RKO (cell line): ENCODE results near the gene TUBA1B.

Experiments
- DNase-seq: peaks from one replicate; pipeline ENCODE4 v3.0.0-alpha.2; 2016; ENCODE audit warnings: low spot score

Gene TUBA1B

GRCh38 chr12:49126852-49127763, 4.1 kb downstream of the TUBA1B start:
- peak; percentile 59 for DNase-seq

GRCh38 chr12:49121047-49121696, 10.0 kb downstream of the TUBA1B start:
- peak; percentile 93 for DNase-seq

DNA sequence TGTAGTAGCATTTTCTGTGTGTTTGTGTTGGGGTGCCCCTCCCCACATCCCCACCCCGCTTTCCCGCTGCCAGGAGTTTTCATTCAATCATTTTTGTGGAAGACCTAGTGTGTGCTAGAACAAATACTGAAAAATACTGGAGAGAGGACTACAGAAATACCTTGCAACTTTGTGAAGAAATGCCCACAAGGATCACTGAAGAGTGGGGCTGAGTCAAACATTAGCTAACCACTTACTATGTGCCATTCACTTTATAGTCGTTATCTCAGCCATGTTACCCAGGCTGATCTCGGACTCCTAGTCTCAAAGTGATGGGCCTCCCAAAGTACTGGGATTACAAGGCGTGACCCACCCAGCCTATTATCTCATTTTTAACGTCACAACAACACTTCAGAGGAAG, 20.0 kb downstream of the TUBA1B start:
- DNase-seq, result peak; percentile 42

- peak; percentile 98 for DNase-seq
Observed at GRCh38 chr12:49110464-49111155, 20.6 kb downstream of the TUBA1B start, which contains the start of gene LMBR1L. Gene LMBR1L (minus strand): TSS chr12:49110847. CDS start chr12:49110555, 292 bp downstream.

- DNase-seq, result no peak
Observed at GRCh38 chr12:49109641-49110463, 21.3 kb downstream of the TUBA1B start.

DNA sequence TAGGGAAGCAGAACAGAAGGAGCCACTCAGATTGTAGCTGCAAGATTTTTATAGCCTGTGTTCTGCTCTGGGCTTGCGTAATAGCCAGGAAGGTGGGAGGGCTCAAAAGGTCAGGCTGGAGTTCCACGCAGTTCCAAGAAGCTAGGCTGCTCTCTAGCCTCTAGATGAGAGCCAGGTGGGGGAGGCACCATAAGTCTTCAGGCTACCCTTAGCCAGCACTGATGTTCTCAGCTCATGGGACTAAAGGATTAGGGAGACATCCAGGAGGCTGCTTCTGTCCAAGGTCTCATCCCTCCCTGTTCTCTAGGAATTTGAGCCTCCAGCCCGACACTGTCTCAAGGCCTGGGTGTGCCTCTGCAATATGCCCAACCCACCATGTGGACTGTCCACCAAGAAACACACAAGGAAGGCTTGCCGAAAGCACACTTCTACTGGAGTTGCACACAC, 22.2 kb downstream of the TUBA1B start:
- no peak for DNase-seq

DNA sequence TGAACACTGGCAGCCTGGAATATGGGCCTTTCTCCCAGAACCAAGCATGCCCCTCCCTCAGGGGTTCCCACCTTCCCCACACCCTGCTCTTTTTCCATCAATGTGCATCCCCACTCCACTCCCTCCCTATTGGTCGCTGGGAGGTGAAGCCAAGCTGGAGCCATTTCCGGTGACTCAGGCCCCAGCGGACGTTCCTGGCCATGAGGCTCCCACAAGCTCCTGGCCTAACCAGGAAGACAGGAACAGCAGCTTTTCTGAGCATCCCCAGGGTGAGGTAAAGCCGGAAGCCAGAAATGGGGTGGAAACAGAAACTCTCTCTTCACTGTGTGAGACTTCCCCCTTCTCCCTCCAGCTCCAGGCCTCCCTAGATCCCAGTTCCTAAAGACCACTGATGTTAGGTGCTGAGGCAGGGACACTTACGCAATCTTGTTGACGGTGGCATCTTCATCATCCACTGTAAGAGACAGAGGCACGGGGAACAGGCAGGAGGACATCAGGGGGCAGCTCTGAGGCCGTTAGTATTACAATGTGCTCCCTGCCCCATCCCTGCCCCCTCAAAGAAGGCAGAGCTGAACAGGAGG, 25.6 kb downstream of the TUBA1B start:
- DNase-seq, result no peak

- no peak for DNase-seq
Observed at GRCh38 chr12:49104822-49105221, 26.4 kb downstream of the TUBA1B start.

GRCh38 chr12:49100380-49100779, 30.8 kb downstream of the TUBA1B start:
- no peak for DNase-seq

DNA sequence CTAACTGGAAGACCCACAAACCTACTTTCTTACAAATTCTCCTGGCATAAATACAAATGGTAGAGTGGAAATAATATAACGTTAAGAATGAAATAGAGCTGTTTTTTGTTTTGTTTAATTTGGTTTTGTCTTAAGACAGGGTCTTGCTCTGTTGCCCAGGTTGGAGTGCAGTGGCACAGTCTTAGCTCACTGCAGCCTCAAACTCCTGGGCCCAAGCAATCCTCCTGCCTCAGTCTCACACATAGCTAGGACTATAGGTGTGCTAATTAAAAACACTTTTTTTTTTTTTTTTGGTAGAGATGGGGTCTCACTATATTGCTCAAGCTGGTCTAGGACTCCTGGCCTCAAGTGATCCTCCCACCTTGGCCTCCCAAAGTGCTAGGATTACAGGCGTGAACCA, 32.5 kb downstream of the TUBA1B start:
- no peak for DNase-seq

DNA sequence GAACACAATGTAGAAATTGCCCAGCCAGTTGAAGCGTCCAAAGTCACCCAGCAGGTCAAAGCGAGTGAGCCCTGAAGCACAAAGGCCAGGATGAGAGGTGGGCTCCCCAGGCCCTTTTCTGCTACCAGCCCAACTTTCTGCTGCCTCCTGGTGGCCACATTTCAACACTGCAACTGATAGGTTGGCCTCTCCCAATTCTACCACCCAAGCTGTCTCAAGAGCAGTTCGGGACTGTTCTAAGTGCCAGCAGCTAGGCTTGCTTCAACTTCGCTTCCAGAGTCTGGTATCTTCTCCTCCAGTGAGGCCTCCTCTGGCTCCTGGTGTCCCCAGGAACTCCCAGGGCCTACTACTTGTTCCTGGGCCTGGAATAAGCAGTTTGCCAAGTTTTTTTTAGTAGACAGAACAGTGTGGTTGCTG, 33.2 kb downstream of the TUBA1B start:
- no peak for DNase-seq

DNA sequence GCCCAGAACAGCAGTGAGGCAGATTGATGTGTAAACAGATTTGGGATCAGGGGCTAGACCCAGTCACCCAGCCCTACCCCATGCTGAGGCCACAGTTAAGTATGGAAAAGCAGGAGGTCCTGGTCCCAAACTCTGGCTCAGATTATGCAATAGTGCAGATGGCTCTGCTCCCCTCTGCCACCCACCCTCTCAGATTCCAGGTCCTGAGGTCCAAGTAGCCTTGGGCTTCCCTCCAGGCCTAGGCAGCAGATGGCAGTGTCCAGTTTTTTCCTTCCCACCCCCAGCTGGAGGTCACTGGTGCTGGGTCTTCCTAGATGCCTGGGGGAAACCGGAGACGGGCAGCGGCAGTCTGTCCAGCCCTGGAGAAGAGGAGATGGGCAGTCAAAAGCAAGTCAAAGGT, 33.8 kb downstream of the TUBA1B start:
- no peak for DNase-seq

DNA sequence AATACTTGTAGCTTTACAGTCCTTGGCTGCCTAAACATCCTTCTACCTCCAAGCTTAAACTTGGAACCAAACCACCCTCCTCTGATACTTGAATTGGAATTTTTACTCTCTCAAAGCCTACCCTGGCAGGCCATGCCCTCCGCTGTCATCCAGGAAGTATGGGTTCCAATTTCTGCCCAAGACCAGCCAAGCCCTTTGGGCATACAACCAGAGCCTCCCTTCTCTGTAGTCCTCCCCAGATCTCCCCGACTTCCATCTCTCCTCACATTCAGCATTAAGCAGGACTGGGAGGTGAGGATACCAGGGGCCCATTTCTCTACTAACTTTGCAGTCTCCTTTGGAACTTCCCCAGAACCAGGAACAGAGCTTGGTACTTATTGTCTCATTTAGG, 36.2 kb downstream of the TUBA1B start:
- no peak for DNase-seq

- no peak for DNase-seq
Observed at GRCh38 chr12:49094160-49094974, 36.8 kb downstream of the TUBA1B start, which contains the start of gene DHH. Gene DHH (minus strand): TSS chr12:49094801. CDS start chr12:49094512, 289 bp downstream.

DNA sequence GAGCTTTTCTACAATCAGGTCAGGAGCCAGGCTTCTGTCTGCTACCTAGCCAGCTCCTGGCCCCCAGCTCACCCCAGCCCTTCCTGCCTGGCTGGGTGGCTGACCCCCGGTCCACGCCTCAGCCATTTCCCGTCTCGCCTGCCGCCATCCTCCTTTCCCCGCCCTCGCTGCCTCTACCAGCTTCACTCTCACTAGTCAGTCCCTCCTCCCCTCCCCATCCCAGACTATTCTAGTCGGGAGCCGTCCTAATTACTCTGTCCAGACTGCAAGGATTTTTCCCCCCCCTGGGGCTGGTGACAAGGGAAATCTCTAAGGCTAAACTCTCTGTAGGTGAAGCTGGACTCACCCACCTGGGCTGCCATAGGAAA, 37.4 kb downstream of the TUBA1B start:
- DNase-seq, result no peak

DNA sequence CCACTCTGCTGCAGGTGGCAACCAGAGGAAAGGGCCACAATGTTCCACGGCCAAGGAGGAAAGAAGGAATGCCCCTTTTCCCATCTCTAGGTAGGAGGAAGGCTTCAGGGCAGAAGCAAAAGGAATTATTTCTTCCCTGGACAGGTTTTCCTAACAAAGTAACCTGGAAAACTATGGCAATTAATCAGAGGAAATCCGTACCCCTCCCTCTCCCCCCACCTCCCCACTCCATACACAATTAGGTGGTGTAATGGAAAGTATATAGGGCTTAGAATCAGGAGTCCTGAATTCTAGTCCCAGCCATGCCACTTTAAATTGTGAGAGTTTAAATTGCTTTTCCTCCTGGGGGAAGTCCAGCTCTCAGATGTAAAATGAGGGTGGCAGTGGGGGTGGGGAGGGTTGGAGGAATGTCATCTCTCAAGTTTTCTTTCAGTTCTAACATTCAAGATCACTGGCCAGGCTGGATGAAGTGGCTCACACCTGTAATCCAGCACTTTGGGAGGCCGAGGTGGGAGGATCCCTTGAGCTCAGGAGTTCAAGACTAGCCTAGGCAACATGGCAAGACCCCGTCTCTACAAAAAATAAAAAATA, 38.3 kb downstream of the TUBA1B start:
- DNase-seq, result no peak

GRCh38 chr12:49092086-49092815, 38.9 kb downstream of the TUBA1B start:
- DNase-seq, result no peak

GRCh38 chr12:49091836-49092085, 39.4 kb downstream of the TUBA1B start:
- no peak for DNase-seq

- no peak for DNase-seq
Observed at GRCh38 chr12:49091056-49091835, 39.9 kb downstream of the TUBA1B start.
